NCI-H146 (cell line): ENCODE results near the gene TBX18.

ENCODE experiments used
- DNase-seq: peaks from one replicate; lab custom pipeline; 2025; lab: John Stamatoyannopoulos, UW

Gene TBX18

GRCh38 chr6:84772428-84773132 is 8.2 kb upstream of the TBX18 start:
- DNase-seq: no peak

- DNase-seq: no peak
Measured at GRCh38 chr6:84771756-84772356, 7.5 kb upstream of the TBX18 start.

DNA sequence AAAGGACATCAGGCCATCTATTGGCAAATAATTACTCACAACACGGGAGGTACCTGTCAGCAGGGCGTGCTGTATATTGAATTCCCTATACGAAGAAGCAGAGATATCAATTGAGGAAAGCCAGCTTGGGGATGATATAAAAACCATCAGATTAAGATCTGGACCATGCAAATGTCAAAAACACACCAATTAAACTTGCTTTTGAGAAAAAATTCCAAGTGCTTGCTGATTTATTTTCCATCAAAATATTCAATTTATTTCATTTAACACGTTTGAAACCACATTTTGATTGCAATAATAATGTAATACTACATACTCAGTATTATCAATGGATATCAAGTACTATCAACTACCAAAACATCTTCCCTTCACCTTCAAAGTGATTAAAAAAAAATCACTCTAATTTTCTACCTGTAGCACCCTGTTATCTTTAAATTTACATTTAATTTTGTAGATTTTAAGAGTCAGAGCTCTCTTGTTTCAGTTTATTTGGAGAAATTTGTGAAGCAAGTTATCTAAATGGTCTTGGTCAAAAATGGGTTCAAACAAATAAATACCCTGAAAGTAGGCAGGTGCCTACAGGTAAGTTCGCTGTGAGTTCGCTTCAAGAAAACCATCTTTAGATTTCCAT is 6.8 kb upstream of the TBX18 start:
- DNase-seq: no peak

DNA sequence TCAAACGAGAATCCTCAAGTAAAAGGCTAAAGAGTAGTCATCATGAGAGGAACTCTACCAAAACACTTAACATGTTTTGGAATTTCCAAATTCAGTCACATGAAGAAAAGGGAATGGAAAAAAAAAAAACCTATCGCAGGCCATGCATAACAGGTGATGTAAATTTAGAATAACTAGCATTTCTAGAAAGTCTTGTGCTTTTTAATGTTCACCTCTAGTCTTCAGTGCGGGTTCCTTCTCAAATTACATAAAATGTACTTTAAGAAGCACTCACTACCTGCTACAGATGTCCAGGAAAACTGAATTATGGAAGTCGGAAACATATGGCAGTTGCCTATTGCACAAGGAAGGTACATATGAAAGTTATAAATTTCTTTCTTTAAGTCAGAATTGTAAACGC is 6.1 kb upstream of the TBX18 start:
- DNase-seq: no peak

GRCh38 chr6:84769306-84769705 is 4.9 kb upstream of the TBX18 start:
- DNase-seq: no peak

GRCh38 chr6:84768442-84769174 is 4.2 kb upstream of the TBX18 start:
- DNase-seq: no peak

- DNase-seq: no peak
Measured at GRCh38 chr6:84767526-84768201, 3.3 kb upstream of the TBX18 start.

DNA sequence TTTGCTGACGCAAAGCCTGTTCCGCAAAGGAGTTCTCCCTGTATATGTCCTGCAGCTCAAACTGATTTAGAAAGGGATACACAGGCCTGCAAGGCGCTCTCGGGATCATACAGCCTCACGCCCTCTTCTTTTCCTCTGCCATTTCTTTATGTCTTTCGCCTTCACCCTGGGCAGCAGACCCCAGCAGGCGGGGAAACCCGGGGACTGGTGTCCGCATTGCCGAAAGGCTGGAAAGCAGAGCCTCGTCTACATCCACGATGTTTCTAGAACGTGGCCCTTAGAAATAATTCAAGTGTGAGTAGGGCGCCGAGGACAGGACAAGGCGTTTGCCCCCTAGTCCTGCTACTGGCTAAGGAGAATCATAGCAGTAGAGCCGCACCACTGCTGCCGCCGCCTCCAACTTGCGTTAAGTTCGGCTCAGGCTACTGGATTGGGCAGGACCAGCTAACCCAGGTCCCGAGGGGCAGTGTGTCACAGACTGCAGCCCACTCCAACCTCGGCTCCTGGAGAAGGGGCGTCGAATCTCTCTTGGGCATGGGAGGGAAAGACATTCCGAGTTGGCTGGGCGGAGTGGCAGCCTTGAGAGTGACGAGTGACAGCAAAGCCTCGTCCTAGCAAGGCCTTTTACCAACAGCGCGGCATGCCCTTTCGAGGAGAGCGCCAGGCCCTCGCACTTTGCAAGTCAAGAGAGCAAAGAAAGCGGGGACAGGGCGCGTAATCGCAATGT is 2.6 kb upstream of the TBX18 start:
- DNase-seq: no peak

DNA sequence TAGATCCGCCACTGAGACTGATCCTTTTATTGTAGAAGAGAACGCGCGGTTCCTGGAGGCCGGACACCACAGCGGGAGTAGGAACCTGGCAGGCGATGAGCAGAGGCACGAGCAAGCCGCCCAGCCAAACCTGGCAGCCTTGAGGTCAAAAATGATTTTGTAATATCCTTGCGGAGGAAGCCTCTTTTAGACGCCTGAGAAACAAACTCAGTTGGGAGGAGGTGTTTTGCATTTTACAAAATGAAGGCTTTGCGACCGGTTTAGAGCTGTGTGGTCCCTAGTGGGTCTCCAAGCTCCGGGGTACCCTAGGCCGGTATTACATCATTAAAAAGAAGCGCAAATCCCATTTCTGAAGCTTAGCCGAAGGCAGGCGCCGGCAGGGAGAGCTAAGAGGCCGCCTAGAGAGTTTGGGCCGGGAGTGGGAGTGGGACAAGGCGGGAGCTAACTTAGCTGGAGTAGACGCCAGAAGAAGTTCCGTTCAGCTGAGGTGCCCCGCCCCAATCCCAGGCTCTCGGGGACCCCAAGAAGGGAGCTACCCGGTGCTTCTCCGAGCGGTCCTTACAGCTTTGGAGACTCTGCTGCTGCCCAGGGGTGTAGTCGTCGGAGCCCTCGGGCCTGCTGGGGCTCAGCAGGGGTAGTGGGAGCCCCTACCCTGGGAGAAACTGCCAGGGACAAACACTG is 1.9 kb upstream of the TBX18 start:
- DNase-seq: no peak

GRCh38 chr6:84763886-84764331 is 489 bp downstream of the TBX18 start:
- peak; percentile 75 for DNase-seq

DNA sequence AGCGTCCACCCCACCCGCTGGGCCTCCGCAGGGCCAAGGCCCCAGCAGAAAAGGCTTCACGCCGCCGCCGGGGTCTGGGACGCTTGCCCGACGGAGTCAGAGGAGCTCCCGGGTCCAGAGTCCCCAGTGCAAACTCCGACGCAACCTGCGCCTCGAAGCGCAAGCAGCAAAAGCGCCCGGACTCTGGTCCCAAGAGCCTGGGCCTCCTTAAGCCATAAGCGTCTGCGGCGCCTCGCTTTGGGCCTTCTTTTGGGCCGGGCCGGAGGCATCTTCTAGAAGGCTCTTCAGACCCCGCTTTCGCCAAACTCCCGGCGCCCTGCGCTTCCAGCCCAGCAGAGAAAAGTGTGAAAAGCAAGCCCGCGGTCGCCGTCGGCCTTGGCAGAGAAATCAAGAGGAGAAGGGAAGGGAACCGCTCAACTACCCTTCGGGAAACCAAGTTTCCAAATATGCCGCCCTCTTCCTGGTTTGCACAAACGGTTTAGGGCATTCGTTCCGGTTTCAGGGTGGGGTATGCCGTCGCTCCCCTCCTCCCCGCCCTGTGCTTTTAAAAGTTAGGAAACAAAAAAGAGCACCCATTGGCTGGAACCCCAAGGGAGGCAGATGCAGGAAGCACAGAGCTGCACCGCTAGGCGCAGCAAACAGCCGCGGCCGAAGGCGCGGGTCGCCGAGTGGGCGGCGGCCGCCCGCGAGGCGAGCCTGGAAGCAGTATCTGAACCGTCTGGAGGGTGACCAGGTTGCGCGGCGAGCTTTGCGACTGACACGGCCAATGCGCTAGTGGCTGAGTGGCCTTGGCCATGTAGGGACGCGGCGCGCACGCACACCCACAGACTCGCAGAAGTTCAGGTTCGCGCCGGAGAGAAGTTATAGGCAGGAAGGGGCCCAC is 1.2 kb downstream of the TBX18 start:
- DNase-seq: peak; percentile 83

- DNase-seq: peak; percentile 77
Measured at GRCh38 chr6:84762220-84763002, 2.0 kb downstream of the TBX18 start.

- DNase-seq: no peak
Measured at GRCh38 chr6:84758486-84758885, 5.9 kb downstream of the TBX18 start.

DNA sequence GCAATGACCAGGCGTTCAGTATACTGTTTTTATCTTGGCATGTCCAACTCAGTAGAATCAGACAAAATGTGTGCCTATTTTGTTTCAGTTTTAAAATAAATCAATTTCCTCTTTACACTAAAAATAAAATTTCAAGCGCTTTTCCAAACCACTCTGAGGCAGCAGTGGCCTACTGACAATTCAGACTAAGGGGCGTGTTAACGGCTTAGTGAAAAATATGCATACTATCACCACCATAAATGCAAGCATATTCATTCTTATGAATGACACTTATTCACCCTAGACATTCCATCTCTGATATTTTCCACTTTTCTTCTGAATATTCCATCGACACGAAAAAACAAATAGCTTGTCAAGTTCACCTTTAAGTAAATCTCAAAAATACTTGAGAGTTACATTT is 7.5 kb downstream of the TBX18 start:
- DNase-seq: no peak

DNA sequence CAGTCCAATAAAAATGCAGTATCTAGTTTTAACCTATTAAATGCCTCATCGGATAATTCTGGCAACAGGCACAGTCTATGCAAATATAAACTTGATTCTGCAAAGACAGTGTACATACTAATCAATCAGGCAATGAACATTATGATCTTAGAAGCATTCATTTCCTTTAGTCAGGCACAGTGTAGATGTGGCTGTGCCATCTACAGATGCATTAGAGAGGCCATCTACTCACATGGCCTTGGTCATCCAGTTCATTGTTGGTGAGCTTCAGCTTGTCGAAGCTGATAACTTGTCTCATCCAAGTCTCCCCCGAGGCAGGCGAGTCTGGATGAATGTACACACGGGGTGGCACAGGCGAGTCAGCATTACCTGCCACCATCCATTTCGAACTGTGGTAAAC is 7.9 kb downstream of the TBX18 start:
- no peak for DNase-seq

GRCh38 chr6:84753173-84753572 is 11.2 kb downstream of the TBX18 start:
- DNase-seq: no peak

DNA sequence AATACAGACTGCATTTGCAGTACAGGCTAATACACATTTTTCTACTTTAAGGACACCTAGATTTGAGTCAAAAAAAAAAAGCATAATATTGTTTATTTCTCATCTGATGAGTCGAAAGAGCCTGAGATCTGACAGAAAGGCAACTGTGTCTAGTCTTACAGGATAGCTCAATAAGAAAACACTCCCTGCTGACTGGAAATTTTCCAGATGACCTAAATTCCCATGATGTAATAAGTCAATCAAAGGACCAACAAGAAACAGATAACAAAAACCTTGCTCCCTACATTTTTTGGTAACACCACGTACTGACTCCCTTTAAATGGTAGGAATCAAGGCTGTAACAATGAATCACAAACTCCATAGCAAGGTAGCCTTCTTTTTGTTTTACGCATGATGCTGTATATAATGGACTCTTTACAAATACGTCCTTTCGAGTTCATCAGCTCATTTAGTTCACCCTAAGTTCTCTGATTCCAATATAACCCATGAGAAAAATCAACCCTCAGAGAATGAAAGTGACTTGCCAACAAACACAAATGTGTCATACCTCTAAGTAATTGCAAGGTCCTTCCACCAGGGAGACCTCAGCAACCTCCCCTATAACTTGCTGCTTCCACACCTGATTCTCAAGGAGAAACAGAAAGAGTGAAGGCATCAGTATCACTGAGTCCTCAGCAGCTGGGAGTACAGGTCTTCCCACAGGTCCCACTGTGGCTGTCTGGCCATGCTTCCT is 12.1 kb downstream of the TBX18 start:
- DNase-seq: no peak

- no peak for DNase-seq
Measured at GRCh38 chr6:84749181-84749580, 15.2 kb downstream of the TBX18 start.
